HG03342 (cell line): ENCODE results near the gene RAB3D.
A peak's percentile ranks its signal among the peaks of the same experiment; 100 is the strongest.
"Not testable (repeated sequence)": the region's sequence is repeated elsewhere in the genome, so short reads cannot be mapped to it uniquely, and the experiment has no call there.

ENCODE experiments used
- ATAC-seq: cut with Tn5 transposase; IDR thresholded peaks from one replicate; pipeline ENCODE4 v1.9.1; 2021; ENCODE audit warnings: mild to moderate bottlenecking, moderate library complexity; ENCODE audit not compliant: unreplicated experiment

RAB3D gene

DNA sequence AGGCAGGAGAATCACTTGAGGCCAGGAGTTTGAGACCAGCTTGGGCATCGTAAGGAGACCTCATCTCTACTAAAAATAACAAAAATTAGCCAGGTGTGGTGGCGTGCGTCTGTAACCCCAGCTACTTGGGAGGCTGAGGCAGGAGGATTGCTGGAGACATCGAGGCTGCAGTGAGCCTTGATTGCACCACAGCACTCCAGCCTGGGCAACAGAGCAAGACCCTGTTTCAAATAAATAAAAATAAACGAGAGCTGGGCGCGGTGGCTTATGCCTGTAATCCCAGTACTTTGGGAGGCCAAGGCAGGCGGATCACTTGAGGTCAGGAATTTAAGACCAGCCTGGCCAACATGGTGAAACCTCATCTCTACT lies 626 bp upstream of the RAB3D start:
- not testable (repeated sequence) for ATAC-seq

DNA sequence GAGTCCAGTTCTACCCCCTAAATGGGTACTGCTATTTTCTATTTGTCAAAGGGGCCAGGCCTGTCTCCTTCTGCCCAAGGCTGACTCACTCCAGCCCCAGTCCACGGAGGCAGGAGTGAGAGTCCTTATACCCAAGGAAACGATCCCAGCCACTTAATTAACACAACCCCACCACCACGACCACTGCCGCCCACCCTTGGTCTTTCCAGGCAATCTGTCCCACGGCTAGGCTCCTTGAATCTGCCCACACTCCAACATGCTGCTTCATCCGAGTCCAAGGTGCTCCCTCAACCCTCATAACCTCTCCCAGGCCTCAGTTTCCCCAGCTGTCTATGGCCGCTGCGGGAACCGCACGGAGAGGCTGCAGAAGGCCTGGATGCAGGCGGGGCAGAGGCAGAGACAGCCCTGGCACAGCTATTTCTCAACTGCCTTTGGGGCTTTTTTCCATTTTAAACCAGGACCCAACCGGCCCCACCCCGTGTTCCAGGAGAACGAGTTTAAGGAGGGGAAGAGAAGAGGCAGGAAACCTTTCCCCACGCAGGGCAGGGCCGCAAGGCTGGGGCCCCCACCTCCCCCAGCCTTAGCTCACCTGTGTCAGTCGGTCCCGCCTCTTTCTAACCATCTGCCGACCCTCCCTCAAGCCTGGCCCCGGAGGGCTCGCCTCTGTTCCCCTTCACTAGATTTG lies 746 bp downstream of the RAB3D start:
- no peak for ATAC-seq

DNA sequence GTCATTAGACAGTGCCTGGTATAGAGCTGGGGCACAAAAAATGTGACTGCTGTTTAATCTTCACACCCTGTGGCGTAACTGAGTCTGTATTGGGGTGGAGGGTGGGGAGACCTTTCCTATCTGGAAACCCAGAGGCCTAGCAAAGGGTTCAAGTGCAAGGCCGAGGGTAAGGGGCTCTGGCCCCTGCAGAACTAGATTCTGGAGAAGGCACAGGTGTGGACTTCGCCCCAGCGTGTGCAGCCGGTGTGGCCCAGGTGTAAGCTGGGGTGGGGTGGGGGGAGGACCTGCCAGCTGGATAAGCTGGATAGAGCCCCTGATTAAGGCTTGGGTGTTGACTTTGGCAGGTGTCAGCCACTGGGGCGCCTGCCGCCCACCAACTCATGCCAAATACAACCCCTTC lies 1.3 kb downstream of the RAB3D start:
- ATAC-seq: no peak

DNA sequence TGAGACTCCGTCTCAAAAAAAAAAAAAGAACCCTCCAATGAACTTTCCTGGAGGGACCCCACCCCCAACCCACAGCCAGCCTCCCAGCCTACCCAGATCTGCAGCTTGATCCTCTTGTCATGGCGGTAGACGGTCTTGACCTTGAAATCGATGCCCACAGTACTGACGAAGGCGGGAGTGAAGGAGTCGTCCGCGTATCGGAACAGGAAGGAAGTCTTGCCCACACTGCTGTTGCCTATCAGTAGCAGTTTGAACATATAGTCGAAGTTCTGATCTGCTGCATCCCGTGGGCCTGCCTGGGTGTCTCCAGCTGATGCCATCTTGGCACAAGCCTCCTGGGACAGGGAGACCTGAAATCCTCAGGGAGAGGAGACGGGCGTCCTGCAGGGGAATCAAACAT lies 2.4 kb downstream of the RAB3D start:
- no peak for ATAC-seq

DNA sequence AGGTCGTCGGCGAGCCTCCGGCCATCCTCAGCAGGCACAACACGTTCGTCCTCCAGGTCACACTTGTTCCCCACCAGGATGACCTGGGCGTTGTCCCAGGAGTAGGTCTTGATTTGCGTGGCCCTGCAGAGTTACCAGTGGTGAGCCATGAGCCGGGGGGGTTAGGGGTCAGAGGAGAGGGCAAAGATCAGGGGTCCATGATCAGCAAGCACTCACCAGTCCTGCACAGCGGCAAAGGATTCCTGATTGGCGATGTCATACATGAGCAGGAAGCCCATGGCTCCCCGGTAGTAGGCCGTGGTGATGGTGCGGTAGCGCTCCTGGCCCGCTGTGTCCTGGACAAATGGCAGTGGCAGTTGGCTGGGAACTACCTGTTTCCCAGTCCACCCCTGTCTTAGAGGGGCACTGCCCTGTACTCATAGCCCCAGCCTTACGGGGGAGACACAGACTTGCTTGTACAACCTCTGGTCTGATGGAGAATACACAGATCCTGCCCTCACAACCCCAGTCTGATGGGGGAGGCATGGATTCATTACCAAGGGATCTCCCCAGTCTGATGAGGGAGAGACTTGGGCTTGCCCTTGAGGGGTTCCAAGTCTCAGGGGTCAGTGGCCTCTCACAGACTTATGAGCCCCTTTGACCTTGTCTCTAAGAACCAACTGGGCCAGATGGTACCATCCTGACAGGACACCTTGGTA lies 3.9 kb downstream of the RAB3D start:
- no peak for ATAC-seq

DNA sequence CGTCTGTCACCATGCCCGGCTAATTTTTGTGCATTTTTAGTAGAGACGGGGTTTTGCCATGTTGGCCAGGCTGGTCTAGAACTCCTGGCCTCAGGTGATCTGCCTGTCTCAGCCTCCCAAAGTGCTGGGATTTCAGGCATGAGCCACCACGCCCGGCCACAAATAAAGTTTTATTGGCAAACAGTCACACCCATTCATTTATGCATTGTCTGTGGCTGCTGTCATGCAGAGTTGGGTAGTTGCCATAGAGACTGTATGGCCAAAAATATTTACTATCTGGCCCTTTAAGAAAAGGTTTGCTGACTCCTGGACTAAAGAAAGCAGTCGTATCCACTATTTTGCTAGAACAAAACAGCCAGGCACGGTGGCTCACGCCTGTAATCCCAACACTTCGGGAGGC lies 5.6 kb downstream of the RAB3D start:
- not testable (repeated sequence) for ATAC-seq

DNA sequence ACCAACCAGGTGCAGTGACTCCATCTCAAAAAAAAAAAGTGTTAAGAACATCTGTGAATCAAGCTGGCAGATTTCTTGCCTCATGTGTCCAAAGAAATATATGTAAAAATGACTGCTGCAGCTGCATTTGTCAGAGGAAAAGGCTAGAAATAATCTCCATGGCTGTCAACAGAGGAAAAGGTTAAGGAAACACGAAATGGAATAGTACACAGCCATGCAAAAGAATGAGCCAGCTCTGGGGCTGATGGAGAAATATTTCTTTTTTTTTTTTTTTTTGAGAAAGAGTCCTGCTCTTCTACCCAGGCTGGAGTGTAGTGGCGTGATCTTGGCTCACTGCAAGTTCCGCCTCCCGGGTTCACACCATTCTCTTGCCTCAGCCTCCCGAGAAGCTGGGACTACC lies 6.6 kb downstream of the RAB3D start:
- no peak for ATAC-seq

DNA sequence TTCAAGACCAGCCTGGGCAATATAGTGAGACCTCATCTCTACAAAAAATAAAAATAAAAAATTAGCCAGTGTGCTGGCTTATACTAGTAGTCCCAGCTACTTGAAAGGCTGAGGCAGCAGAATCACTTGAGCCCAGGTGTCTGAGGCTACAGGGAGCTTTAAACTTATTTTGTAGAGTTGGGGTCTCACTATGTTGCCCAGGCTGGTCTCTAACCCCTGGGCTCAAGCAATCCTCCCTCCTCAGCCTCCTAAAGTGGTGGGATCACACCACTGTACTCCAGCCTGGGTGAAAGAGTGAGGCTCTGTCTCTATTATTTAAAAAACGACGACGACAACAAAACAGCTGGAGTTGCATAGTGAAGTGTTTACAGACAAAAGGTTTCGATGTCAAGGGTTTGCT lies 8.0 kb downstream of the RAB3D start:
- no peak for ATAC-seq

DNA sequence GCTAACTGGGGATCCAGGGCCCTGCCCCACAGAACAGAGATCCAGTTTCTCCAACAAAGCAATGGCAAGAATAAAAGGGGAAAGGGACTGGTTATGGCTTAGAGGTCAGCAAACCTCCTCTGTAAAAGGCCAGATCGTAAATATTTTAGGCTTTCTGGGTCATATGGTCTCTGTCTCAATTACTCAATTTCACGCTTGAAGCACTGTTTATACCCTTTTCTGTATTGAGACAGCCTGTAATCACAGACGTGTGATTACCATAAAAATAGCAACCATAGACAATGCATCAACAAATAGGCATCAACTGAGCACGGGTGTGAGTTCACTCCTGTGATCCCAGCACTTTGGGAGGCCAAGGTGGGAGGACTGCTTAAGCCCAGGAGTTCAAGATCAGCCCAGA lies 9.3 kb downstream of the RAB3D start:
- ATAC-seq: no peak

DNA sequence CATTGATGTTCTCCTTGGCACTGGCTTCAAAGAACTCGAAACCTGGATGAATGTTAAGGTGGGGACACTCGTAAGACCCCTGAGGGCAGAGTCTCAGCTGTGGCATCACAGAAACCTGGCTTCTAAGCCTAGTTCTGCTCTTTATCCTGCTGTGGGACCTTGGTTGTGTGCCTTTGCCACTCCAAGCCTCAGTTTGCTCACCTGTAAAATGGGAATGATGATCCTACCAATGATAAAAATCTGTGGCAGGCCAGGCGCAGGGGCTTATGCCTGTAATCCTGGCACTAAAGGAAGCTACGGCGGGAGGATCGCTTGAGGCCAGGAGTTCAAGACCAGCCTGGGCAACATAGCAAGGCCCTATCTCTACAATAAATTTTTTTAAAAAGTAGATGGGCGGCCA lies 13.9 kb downstream of the RAB3D start:
- ATAC-seq: no peak

DNA sequence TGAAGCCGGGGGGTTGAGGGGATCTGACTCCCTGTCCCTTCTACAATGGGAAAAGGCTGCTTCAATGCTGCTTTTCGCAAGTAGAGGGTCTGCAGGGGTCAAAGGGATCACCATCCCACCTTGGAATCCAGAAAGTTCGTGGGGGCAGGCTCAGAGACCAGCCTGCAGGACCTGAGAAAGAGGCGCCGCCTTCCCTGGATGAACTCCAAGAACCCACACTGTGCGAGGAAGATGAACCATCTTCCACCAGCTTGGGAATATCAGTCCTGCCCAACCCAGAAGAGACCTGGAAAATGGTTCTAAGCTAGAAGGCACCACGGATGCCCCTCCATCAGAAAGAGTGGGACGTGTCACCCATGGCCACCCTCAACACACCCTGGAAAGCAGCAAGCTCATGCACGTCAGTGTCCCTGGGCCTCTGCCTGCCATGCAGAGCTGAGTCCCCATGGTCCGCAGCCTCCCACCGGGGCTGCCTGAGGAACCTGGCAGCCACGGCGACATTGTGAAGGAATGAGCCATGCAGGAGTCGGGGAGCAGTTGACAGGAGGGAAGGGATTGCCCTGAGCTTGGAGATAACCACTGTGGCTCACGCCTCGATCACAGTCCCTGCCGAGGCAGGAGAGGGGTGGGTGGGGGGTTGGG lies 14.6 kb downstream of the RAB3D start:
- ATAC-seq: no peak

DNA sequence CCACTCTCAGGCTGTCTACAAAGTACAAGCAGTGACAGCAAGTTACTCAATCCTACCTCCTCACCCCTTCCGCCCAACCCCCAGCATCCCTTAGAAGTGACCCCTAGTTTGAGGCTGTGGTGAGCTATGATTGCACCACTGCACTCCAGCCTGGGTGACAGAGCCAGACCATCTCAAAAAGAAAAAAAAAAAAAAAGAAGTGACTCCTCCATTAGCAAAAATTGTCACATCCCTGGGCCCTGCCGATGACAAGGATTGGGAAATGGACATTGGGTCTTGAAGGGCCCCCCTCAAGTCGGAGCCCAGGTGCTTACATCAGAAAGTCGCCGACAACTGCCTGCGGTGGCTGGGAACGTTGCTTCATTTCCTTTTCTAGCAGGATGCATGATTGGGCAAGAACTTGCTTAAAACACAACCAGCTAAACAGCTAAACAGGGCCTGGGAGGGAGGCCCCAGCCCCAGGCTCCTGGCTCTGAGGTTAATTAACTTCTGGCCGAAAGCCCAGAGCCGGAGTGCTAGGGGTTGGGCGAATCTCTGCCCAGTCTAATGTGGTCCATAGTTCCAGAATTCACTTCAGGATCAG lies 15.3 kb downstream of the RAB3D start:
- peak; percentile 56 for ATAC-seq

DNA sequence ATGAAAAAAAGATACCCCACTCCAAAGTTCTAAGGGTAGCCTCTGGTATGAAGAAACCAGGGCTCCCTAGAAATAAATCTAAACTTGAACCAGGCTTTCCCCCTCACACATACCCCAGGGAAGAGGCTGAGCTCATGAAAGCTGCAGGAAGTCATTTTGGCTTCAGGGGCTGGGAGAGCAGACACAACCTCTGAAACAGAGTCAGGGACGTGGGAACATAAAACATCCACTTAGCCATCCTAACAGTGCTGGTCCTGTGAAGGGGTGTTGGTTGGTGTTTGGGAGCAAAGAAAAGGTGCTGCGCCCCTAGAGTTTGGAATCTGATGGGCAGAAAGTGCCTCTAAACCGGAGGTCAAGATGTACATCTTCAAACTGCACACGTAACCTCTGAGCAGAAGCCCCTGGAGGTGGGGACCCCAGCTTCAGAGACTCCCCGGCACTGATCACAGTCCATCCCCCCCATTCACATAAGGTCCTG lies 15.8 kb downstream of the RAB3D start:
- ATAC-seq: no peak

DNA sequence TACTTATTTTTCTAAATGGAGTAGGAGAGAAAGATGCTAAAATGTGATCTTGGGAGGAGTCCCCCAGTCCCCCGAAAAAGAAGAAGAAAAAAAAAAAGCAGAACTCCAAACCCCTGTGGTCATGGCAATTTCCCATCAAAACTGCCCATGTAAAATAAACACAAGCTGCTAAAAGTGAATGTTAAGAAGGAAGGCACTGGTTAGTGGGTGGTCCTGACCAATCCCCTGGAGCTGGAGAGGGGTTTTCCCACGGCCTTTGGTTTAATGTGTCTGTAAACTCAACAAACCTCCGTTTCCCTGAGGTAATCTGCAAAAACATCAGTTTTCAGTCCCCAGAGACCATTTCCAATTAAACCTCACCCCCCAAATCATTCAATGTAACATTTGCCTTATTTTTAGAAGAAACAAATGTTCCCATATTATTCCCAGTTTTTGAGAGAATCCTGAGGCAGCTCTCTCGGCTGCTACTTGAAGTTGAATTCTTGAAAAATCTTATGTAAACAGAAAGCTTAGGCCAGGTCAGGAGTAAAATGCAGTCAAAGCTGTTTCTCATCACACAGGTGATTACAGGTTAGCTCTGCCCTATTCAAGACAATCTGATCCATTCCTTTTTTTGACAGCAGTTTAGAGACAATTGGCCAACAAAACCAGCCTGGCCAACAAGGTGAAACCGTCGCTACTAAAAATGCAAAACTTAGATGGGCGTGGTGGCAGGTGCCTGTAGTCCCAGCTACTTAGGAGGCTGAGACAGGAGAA lies 17.0 kb downstream of the RAB3D start:
- no peak for ATAC-seq

DNA sequence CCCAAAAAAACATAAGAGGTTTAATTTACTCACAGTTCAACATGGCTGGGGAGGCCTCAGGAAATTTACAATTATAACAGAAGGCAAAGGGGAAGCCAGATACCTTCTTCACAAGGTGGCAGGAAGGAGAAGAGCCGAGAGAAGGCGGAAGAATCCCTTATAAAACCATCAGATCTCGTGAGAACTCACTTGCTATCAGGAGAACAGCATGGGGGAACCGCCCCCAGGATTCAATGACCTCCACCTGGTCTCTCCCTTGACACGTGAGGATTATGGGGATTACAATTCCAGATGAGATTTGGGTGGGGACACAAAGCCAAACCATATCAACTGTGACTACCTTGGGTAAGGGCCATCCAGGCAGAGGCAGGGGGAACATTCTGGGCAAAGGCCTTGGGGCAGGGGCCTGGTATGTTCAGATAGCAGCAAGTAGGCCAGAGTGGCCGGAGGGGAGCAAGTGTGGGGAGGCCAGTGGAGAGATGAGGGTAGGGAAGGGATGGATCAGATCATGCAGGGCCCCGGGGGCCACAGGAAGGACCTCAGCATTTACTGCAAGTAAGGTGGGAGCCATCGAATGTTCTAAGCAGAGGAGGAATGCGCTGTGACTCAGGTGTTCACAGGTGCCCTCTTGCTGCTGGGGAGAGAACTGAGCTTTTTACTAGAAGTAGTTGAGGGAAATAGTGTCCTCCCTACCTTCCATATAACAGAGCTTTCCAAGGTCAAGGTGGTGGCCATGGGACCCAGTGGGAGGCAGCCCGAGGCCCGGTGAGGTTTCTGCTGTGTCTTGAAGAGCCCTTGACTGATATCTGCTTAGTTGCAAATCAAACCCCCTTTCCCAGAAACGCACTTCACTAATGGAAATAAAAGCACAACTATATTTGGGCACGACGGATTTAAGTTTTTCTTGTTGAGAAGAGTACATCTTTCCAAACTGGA lies 18.0 kb downstream of the RAB3D start:
- no peak for ATAC-seq

DNA sequence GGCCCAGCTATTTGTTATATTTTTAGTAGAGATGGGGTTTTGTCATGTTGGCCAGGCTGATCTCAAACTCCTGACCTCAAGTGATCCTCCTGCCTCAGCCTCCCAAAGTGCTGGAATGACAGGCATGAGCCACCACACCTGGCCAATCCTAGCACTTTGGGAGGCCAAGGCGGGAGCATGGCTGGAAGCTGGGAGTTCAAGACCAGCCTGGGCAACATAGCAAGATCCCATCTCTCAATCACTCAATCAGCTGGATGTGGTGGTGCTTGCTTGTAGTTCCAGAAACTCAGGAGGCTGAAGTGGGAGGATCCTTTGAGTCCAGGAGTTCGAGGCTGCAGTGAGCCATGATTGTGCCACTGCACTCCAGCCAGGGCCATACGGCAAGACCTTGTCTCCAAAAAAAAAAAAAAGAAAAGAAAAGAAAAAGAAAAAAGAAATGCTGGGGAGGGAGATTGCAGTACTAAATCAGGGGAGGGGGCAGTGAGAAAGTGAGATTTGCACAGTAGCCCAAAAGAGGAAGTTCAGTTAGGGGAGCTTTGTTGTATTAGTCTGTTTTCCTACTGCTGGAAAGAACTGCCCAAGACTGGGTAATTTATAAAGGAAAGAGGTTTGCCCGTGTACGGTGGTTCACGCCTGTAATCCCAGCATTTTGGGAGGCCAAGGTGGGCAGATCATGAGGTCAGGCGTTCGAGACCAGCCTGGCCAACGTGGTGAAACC lies 19.0 kb downstream of the RAB3D start:
- not testable (repeated sequence) for ATAC-seq

DNA sequence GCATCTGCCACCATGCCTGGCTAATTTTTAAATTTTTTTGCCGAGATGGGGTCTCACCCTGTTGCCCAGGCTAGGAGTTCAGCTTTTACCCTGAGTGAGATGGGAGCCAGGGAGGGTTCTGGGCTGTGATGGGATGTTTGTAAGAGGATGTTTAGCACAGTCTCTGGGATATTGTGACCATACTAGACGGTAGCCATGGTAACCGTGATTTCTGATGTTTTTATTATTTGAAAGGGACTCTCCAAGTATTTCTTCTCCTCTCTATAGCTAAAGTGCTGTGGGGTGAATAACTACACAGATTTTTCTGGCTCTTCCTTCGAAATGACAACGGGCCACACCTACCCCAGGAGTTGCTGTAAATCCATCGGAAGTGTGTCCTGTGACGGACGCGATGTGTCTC lies 33.1 kb downstream of the RAB3D start:
- no peak for ATAC-seq

DNA sequence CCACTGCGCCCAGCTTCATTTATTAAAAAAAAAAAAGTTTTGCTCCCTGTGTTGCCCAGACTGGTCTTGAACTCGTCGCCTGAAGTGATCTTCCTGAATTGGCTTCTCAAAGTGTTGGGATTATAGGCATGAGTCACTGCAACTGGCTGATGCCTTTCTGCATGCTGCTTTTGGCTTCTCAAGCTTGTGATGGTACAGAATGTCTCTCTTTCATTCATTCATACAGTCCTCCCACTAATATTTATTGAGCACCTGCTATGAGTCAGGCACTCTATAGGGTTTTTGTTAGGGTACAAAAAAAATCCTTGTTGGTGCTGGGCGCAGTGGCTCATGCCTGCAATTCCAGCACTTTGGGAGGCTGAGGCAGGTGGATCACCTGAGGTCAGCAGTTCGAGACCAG lies 34.5 kb downstream of the RAB3D start:
- ATAC-seq: no peak

DNA sequence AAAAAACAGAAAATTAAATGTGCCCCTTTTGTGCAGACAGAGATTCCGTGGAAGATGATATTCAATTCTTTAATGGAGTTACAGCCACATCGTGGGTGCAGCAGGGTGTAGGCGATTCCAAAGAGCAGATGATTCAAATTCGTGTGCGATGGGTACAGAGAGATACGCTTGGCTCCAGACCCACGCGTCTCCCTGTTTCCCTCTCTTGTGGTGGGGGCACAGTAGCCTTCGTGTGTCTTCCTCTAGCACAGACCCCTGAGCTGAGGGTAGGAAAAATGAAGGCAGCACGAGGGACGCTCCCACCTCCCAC lies 38.7 kb downstream of the RAB3D start:
- no peak for ATAC-seq
